C1 segment of cervical spinal cord (tissue), 14 donors: ENCODE data around the gene H2AZ2.
"Not testable (repeated sequence)": the region's sequence is repeated elsewhere in the genome, so short reads cannot be mapped to it uniquely, and the experiment has no call there.

Experiments used
- DNase-seq, 14 donors: peaks; one replicate each; lab custom pipeline; 2025; lab: John Stamatoyannopoulos, UW

Gene H2AZ2

DNA sequence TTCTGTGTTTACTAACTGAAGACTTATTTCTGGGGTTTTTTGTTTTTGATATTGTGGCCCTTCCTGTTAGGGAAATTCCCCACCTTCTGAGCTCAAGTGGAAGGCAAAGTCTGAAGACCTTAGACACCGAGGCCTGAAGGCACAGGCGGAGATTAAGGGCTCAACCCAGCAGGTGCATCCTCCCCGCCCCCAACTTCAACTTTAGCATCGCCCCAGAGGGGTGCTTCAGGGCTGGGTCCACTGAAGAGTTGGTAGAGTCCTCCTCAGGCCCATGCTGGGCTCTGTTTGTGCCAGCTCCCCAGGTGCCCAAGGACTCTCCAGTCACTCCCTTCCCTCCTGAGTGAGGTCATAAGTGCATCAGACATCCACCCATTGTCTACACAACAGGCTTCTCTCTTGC lies 60.8 kb downstream of the H2AZ2 start:
- no peak for DNase-seq

DNA sequence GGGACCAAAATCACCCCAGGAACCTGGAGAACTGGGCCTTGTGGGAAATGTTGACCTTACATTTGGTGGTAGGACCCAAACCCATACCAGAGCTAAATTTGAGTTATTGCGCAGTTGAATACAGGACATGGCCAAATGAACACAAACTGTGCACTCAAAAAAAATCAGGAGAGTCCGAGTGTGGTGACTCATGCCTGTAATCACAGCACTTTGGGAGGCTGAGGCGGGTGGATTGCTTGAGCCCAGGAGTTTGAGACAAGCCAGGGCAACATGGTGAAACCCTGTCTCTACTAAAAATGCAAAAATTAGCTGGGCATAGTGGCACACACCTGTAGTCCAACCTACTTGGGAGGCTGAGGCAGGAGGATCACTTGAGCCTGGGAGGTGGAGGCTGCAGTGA lies 62.7 kb downstream of the H2AZ2 start:
- DNase-seq = not testable (repeated sequence)

DNA sequence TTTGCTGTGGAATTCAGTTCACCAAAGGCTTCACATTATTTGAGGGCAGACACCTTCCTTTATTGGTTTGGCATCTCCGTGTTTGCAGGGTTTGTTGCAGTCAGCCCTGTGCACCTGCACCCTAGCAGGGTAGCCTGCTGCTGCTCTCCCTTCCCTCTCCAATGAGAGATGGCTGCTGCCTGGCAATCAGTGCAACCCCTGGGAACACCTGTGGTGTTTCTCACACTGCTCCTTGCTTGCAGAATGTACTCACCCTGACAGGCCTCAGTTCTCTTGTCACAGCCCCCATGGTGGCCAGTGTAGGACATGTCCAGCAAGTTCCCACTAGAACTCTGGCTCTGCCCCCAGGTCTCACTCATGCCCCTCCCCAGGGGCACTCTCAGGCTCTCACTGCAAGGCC lies 63.5 kb downstream of the H2AZ2 start:
- DNase-seq = no peak

DNA sequence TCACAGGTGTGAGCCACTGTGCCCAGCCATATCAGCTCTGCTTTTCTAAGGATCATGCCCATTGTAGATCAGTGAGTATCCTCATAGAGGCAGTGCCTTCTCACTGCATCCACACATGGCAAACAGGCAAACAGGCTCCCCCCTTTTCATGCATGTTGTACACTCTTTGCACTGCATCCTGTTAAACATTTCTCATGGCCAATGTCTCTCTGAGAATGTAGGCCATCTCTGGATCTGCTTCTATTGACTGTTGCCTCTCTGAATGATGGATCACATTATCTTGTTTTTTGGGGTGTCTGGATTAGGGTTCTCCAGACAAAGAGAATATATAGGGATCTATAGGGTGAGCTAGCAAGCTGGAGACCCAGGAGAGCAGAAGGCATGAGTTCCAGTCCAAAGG lies 64.5 kb downstream of the H2AZ2 start:
- DNase-seq = no peak

DNA sequence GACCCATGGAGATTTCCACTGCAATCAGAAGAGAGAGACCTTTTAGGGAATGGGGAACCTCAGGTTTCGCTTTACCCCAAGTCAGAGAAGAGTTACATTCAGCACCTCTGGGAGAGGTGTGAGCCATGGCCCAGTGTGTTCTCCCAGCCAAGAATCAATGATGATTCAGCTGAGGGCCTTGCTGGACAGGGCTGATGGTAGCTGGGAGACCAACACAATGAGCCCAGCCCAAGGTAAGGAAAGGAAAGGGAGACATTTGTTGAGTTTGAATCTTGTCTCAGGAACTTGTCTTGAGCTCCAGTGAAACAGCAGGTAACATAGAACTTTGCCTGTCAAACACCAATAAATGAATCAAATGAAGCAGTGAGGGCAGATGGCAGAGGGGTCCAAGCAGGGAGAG lies 65.4 kb downstream of the H2AZ2 start:
- DNase-seq = no peak
